ENCODE results near the gene DROSHA.
"Not testable (repeated sequence)": the region's sequence is repeated elsewhere in the genome, so short reads cannot be mapped to it uniquely, and the experiment has no call there.

DROSHA gene

DNA sequence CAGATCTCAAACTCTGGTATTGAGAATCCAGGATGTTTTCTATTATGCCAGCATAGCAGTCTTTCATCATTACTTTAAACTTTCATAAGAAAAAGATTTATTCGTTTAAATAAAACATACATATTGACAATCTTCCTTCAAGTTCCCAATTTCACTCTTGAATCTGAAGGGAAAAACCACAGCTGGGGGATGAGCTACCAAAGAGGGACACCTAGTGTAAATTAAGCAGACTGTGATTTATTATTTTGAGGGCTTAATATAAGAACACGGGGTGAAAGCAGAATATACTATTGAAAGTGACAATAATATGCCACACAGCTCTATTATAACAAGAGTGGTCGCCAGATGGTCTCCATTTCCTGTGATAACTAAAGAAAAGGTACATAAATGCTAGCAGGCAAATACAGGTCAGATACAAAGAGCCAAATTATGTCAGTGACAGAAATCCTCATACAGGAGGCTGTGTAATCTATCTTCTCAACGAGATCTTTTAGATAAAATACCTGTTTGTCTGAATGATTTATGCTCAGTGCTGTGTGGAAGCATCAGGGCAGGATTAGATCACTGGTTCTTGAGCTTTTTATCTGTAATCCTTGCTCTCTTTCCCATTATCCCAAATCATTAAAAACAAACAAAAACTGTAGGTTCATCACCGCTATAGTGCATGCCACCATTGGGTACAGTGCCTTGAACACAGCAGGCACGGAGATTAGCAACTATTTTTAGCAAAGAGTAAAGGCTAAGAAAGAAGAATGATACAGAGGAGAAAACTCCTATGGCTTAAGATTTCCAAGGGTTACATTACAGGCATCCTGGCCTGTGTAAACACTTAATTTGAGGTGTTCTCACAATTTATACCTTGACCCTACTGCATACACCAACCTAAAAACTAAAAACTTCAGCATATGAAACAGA is 116.6 kb downstream of the DROSHA start:
- DNase-seq: no peak

DNA sequence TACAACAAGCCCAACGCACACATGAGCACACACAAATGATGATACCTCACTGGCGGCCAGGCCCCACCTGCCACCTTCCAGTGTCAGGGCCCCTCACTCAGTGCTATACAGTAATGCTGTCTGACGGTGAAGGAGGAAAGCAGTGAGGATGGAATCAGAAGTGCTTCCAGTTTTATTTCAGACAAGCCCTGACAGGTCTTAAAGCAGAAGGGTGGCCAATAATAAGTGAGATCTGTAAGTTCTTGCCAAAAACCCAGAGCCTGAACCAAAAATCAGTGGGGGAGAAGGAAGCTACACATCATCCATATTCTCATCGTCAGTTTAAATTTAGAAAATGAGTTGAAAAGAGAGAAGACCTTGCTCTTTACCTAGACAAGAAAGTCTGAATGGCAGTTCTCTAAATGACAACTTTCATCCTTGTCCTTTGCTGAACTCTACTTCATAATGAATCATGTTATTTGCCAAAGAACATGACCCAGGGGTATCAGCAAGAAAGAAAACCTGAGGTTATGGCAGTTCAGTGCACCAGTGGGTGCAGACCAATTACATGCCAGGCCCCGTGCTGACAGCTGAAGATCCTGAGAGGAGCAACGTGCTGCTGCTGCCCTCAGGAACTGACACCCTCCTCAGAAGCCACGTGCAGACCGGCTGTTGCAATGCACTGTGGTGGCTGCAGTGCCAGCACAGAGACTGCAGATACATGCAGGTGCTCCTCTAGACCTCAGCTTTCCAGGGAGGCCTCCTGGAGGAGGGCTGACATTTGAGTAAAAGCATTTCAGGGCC is 118.7 kb downstream of the DROSHA start:
- no peak for DNase-seq

- DNase-seq: no peak
These were observed 119.6 kb downstream of the DROSHA start for GRCh38 chr5:31412324-31412723.

DNA sequence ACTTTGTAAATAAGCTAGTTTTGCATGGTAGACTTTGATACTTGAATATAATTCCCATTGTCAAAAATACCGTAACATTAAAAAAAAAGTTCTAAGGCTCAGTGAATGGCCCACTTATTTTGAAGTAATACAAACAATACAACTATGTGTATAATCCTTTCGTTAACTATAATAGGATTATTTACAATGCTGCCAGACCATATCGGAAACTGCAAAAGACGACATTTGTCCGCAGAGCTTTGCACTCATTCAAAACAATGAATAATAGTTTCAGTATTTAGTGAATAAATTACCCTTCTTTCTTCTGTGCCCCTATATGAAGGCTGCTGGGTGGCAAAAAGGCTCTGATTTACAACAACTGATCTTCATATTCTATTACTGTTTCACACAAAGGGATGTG is 121.8 kb downstream of the DROSHA start:
- DNase-seq: no peak

DNA sequence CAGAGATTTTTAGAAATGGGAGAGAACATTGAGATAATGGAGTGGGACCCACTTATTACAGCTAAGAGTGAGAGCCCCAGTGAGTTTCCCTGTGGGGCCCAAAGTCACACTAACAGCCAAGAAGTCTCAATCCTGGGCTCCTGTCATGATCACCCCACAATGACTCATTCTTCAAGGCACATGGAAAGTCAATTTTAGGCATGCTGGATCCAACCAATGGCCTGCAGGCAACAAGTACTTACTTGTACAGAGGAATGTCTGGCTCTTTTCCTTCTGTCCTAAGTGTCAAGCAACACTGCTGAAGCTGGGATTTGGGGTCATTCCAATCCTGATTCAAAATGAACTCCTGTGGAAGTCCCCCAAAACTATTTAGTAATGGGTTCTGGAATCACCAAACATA is 123.1 kb downstream of the DROSHA start:
- DNase-seq: no peak

DNA sequence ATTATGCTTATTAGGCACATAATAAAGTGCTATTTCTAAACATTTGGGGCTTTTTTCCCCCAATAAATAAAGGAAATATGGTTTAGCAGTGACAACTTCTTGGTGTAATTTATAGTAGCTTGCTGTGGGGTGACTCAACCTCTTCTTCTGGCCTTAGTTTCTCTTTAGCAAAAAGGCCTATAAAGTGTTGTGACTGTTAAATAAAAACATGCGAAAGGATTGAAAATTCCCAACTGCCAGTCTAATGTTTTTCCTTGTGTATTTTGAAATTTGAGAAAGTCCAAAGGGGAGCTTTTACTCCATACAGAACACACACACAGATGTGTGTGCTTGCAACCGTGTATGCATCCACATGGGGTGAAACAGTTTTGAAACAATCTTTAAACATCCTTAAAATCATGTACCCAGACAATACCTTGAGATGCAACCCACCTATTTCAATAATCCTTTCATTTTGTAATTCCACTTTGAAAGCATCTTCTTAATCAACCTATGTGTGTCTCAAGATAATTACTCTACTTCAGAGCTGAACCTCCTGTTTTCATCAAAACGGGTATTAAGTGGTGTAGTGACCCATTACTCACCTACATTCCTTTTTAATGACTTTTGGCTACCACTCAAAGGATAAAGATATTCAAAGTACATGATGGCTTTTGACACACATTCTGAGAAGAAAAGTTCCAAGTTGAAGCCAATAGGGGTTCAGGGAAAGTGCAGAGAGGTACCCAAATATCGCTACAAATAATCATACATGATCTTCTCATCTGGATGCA is 123.8 kb downstream of the DROSHA start:
- DNase-seq: no peak

DNA sequence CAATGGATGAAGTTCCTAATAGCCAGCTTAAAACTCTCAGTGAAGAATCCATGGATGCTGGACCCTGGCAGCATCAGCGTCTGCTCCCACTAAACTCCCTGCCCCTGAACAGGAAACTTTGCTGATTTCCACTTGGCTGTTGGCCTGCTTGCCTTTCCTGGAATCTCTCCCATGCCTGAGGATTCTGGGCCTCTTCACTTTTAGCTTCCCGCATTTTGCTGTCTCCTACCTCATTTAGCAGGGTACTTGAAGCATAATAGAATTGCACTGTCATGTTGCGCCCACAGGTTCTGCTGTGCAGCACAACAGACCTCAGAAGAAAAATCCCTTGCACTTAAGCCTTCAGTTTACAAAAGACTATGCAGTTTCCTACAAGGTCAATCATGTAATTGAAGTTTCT is 127.6 kb downstream of the DROSHA start:
- no peak for DNase-seq

GRCh38 chr5:31401691-31402090 is 130.2 kb downstream of the DROSHA start:
- no peak for DNase-seq

DNA sequence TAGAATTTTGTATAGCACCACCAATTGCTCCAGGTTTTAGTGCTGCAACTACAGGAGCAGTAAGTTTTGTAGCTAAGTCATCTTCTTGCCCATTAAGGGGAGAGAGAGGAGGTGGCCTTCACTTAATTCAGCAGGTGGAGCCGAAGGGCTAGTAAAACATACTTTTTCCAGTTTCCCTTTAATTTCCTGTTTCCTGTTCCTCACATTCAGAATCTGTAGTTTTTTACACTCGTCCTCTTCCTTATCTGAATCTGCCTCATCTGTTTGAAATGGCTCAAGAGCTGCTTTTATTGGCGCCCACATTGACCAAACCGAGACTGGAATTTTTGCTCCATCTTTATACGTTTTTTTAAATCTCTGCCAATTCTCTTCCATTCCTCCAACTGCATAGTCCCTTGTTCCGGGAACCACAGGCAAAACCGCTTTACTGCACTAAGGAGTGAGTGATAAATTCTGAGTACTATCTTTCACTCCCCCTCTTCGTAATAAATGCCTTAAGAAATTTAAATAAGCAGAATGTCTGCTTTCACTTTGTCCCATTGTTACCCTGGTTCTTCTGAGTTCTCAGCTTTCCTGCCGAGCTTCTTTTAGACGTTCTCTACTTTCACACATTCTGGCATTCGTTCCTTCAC is 133.9 kb downstream of the DROSHA start:
- DNase-seq: no peak

GRCh38 chr5:31396611-31397295 is 135.1 kb downstream of the DROSHA start:
- DNase-seq: no peak

DNA sequence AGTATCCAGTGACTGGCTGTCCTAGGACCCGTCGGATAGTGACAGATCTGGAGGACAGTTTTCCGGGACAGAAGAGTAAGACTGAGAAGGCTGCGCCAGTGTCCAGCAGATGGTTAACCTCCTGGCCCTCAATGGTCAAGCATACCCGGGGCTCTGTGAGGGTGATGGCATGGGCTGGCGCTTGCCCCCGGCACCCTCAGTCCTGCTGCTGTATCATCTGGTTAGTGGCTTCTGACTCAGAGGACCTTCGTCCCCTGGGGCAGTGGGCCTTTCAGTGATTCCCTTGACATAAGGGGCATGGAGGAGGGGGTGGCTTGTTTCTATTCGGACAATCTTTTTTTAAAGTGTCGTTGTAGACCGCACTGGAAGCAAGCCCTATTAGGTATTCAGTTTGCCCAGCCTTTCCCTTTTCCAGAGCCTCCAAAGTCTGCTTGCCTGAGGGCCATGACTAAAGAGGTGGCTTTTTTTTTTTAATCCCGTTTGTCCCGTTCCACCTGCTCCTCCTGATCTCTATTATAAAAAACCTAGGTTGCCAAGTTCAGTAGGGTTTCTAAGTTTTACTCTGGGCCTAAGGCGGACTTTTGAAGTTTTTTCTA is 136.3 kb downstream of the DROSHA start:
- DNase-seq: not testable (repeated sequence)

GRCh38 chr5:31393126-31393525 is 138.8 kb downstream of the DROSHA start:
- no peak for DNase-seq

- DNase-seq: no peak
These were observed 139.8 kb downstream of the DROSHA start for GRCh38 chr5:31392061-31392460.

GRCh38 chr5:31390256-31390655 is 141.6 kb downstream of the DROSHA start:
- no peak for DNase-seq

DNA sequence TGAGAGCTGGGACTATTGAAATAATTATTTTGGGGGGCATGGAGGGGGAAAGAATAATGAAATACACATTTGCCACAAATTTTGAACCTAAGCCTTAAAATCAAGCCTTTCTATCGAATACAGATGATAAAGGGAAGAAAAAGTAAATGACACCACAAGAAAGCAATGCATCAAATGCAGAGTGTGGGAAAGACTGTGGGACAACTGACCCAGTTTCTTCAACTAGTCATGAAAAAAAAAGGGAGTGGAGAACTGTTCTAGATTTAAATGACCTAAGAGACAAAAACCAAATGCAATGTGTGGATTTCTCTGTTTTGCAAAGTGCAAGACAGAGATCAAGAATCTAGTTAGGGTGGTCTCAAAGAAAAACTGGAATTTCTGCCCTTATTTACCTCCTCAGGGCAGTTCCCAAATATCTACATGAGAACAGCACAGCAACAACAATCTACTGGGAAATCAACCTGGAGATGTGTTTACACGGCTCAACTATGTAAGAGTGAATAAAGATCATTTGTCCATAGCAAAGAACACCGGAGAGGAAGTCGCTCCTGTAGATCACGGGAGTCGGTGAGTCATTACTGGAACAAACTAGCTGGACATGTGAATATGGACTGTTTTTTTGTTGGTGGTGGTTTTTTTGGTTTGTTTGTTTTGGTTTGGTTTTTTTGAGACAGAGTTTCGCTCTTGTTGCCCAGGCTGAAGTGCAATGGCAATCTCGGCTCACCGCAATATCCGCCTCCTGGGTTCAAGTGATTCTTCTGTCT is 145.9 kb downstream of the DROSHA start:
- DNase-seq: no peak

- DNase-seq: no peak
These were observed 148.2 kb downstream of the DROSHA start for GRCh38 chr5:31383734-31384133.

- DNase-seq: no peak
These were observed 149.6 kb downstream of the DROSHA start for GRCh38 chr5:31382051-31382878.

DNA sequence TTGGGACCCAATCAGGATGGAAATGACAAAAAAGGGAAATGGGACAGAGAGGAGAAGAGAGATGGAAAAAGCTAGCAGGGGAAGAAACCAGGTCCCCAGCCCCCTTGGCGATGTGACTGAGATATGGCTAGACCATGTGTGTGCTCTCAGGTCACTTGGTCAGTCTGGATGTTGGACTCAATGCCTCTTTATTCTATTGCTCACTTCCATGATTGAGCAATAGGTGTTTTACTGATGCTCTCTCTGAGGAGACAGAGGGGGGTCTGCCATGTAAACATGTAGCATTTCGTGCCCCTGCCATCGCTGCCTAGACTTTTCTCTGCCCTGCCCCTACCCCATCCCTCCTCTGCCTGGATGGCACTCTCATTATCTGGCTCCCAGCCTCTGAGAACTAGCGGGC is 150.6 kb downstream of the DROSHA start:
- DNase-seq: no peak

DNA sequence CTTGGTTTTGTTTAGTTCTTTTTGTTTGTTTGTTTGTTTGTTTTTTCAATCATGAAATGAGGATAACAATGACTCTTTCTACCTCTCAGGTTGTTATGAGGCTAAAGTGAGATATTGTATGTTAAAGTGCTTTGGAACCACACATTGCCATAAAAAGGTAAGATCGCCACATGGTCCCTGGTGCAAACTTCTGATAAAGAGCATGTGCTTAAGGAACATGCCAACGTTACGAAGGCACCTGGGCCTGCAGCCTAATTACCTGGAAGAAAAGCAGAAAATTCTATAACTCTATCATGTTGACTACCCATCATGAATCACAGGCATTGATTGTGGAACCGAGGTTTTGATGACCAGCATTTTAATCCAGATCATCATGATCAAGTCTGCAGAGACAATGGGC is 151.8 kb downstream of the DROSHA start:
- DNase-seq: no peak

GRCh38 chr5:31378838-31379237 is 153.1 kb downstream of the DROSHA start:
- no peak for DNase-seq

All from NCI-H2171 (cell line).